Measurements from ENCODE around the gene CD101. TPM values are rescaled to one million over a fixed set of nuclear protein-coding genes. Genes with fewer than 3 reads are reported as not detected.

Gene CD101
- polyA plus RNA-seq, 3 donors, result 27.2 to 101 (median 54.7) TPM

GRCh38 chr1:116971258-116971860, 30.2 kb upstream of the CD101 start:
- Histone ChIP-seq H3K9ac (ENCODE audit: insufficient read depth, low read length, poor library complexity, severe bottlenecking) (no peak overlapping the region), H3K4me3 (replicated peaks in 1 of 3; ENCODE audit: low read depth in 2 of 3, low read length in 3 of 3) (no peak overlapping the region), H3K27ac (ENCODE audit: low read depth in 1 of 2, low read length in 2 of 2) (no peak overlapping the region), H3K36me3 (replicated peaks in 1 of 2; ENCODE audit: control insufficient read depth in 1 of 2, insufficient read depth in 2 of 2, low read length in 2 of 2) (no peaks in the 10 kb centered on the region), H4K20me1 (ENCODE audit: insufficient read depth, low read length) (no peaks in the 10 kb centered on the region), H3K27me3 (ENCODE audit: control insufficient read depth in 2 of 2, insufficient read depth in 2 of 2, low read length in 2 of 2) (no peaks in the 10 kb centered on the region), H3K4me2 (replicated peaks; ENCODE audit: extremely low read depth, low read length, poor library complexity, severe bottlenecking) (no peak overlapping the region), H3K79me2 (ENCODE audit: insufficient read depth, low read length) (no peaks in the 10 kb centered on the region), H3K9me3 (replicated peaks in 1 of 2; ENCODE audit: control insufficient read depth in 1 of 2, insufficient read depth in 1 of 2, low read length in 2 of 2) (no peaks in the 10 kb centered on the region), H3K4me1 (ENCODE audit: control insufficient read depth in 1 of 2, insufficient read depth in 2 of 2, low read length in 2 of 2) (peaks cover 0 to 3% of the 10 kb centered on the region in 2 donors), H2AFZ (ENCODE audit: insufficient read depth, low read depth, low read length, poor library complexity, severe bottlenecking) (no peak overlapping the region)
- H3K27me3 Mint-ChIP-seq (ENCODE audit: low read depth in 3 of 3), result peaks cover 0 to 6% (median 5%) of the 10 kb centered on the region in 3 donors
- WGBS (ENCODE audit: insufficient coverage), result no CpG with 5 or more reads among the region's 4 CpGs
- H3K4me1 Mint-ChIP-seq, result peaks cover 14% of the 10 kb centered on the region
- TF ChIP-seq CTCF (IDR thresholded peaks at IDR 0.05), result no peak
- peak overlapping the region in 2 of 7 donors; percentile 7 to 79 for H3K27ac Mint-ChIP-seq
- DNase-seq, result peak in 2 of 3 donors; percentile 12 to 19
- H3K4me3 Mint-ChIP-seq, result no peak overlapping the region
- intact Hi-C loops (cut with micrococcal nuclease), result no loop called here
- H3K9me3 Mint-ChIP-seq, result peaks cover 2 to 10% (median 5%) of the 10 kb centered on the region in 7 donors
- peaks cover 0 to 4% of the 10 kb centered on the region in 2 donors for H3K36me3 Mint-ChIP-seq

GRCh38 chr1:116971965-116972673, 29.4 kb upstream of the CD101 start:
- H3K9ac ChIP-seq (ENCODE audit: insufficient read depth, low read length, poor library complexity, severe bottlenecking), result no peak overlapping the region
- no peaks in the 10 kb centered on the region for H4K20me1 ChIP-seq (ENCODE audit: insufficient read depth, low read length)
- no peak overlapping the region for H3K4me3 ChIP-seq (replicated peaks in 1 of 3; ENCODE audit: low read depth in 2 of 3, low read length in 3 of 3)
- no peak overlapping the region for H3K27ac ChIP-seq (ENCODE audit: low read depth in 1 of 2, low read length in 2 of 2)
- H3K4me1 ChIP-seq (ENCODE audit: control insufficient read depth in 1 of 2, insufficient read depth in 2 of 2, low read length in 2 of 2), result peaks cover 0 to 3% of the 10 kb centered on the region in 2 donors
- Mint-ChIP-seq H3K4me3 (no peak overlapping the region), H3K27me3 (ENCODE audit: low read depth in 3 of 3) (peaks cover 0 to 6% (median 4%) of the 10 kb centered on the region in 3 donors), H3K27ac (no peak overlapping the region), H3K4me1 (peaks cover 15% of the 10 kb centered on the region), H3K36me3 (peaks cover 0 to 4% of the 10 kb centered on the region in 2 donors), H3K9me3 (peaks cover 2 to 11% (median 5%) of the 10 kb centered on the region in 7 donors)
- no peaks in the 10 kb centered on the region for H3K36me3 ChIP-seq (replicated peaks in 1 of 2; ENCODE audit: control insufficient read depth in 1 of 2, insufficient read depth in 2 of 2, low read length in 2 of 2)
- WGBS (ENCODE audit: insufficient coverage), result 100% methylated on average over 4 of the region's 6 CpGs
- no peak for TF ChIP-seq CTCF (IDR thresholded peaks at IDR 0.05)
- no peaks in the 10 kb centered on the region for H3K9me3 ChIP-seq (replicated peaks in 1 of 2; ENCODE audit: control insufficient read depth in 1 of 2, insufficient read depth in 1 of 2, low read length in 2 of 2)
- intact Hi-C loops (cut with micrococcal nuclease), result no loop called here
- no peaks in the 10 kb centered on the region for H3K79me2 ChIP-seq (ENCODE audit: insufficient read depth, low read length)
- H3K27me3 ChIP-seq (ENCODE audit: control insufficient read depth in 2 of 2, insufficient read depth in 2 of 2, low read length in 2 of 2), result no peaks in the 10 kb centered on the region
- H3K4me2 ChIP-seq (replicated peaks; ENCODE audit: extremely low read depth, low read length, poor library complexity, severe bottlenecking), result no peak overlapping the region
- no peak overlapping the region for H2AFZ ChIP-seq (ENCODE audit: insufficient read depth, low read depth, low read length, poor library complexity, severe bottlenecking)
- no peak for DNase-seq

Data from CD14-positive monocyte (primary cell).